Upper lobe of right lung (tissue), 1 donor: ENCODE measurements around the gene S100A11. TPM values are rescaled to one million over a fixed set of nuclear protein-coding genes. Genes with fewer than 3 reads are reported as not detected.

Experiments used
- ATAC-seq: fragments of 200-7000 bp; cut with Tn5 transposase; one replicate; pipeline ENCODE4 v1.9.1; 2020; ENCODE audit warnings: mild to moderate bottlenecking, moderate library complexity
- DNase-seq: peaks from one replicate; pipeline ENCODE4 v3.0.0-alpha.2; 2020
- H3K27ac ChIP-seq: fragments of 200-600 bp; one replicate; pipeline ENCODE4 v1.8.0; 2022
- H3K27me3 ChIP-seq: fragments of 200-600 bp; one replicate; pipeline ENCODE4 v1.8.0; 2022; ENCODE audit warnings: mild to moderate bottlenecking
- H3K36me3 ChIP-seq: fragments of 200-600 bp; one replicate; pipeline ENCODE4 v1.8.0; 2022
- H3K4me1 ChIP-seq: fragments of 200-600 bp; one replicate; pipeline ENCODE4 v1.8.0; 2022
- H3K4me3 ChIP-seq: fragments of 200-600 bp; one replicate; pipeline ENCODE4 v1.8.0; 2022; ENCODE audit warnings: mild to moderate bottlenecking
- H3K9me3 ChIP-seq: fragments of 200-600 bp; one replicate; pipeline ENCODE4 v1.8.0; 2022
- intact Hi-C: fragments of 100-400 bp; cut with DNase I; formaldehyde crosslinking; loops from one replicate; pipeline ENCODE4 v1.11.0; 2022
- total RNA-seq: library from RNA; stranded (reverse); fragmentation: NEBNext Ultra II Directional; extraction: Animal tissue kit (Norgen Biotek cat#: 25700); gene quantifications from one replicate; pipeline ENCODE4 v1.2.1, GENCODE V29; 2021
- TF ChIP-seq, protein P1 (sequence below): fragments of 200-600 bp; IDR thresholded peaks from one replicate; pipeline ENCODE4 v1.8.0; 2022; ENCODE audit warnings: antibody characterized with exemption
- donor health status: DM: no; HTN: yes; CAD: no; lungs with severe emphysema.

S100A11 gene
- total RNA-seq, 1 donor from 2014 or later, result 522 TPM

GRCh38 chr1:152071123-152071522 lies 34.3 kb upstream of the S100A11 start:
- Histone ChIP-seq H3K27ac (no peak overlapping the region), H3K27me3 (peaks cover 6% of the 10 kb centered on the region), H3K4me1 (no peaks in the 10 kb centered on the region), H3K9me3 (no peaks in the 10 kb centered on the region), H3K36me3 (no peaks in the 10 kb centered on the region), H3K4me3 (no peak overlapping the region)
- intact Hi-C loops, result no loop called here
- ATAC-seq, result no peak
- TF ChIP-seq, protein P1, sequence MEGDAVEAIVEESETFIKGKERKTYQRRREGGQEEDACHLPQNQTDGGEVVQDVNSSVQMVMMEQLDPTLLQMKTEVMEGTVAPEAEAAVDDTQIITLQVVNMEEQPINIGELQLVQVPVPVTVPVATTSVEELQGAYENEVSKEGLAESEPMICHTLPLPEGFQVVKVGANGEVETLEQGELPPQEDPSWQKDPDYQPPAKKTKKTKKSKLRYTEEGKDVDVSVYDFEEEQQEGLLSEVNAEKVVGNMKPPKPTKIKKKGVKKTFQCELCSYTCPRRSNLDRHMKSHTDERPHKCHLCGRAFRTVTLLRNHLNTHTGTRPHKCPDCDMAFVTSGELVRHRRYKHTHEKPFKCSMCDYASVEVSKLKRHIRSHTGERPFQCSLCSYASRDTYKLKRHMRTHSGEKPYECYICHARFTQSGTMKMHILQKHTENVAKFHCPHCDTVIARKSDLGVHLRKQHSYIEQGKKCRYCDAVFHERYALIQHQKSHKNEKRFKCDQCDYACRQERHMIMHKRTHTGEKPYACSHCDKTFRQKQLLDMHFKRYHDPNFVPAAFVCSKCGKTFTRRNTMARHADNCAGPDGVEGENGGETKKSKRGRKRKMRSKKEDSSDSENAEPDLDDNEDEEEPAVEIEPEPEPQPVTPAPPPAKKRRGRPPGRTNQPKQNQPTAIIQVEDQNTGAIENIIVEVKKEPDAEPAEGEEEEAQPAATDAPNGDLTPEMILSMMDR, result no peak
- DNase-seq, result no peak

GRCh38 chr1:152067929-152068328 lies 31.1 kb upstream of the S100A11 start:
- Histone ChIP-seq H3K4me3 (no peak overlapping the region), H3K27me3 (peaks cover 10% of the 10 kb centered on the region), H3K9me3 (no peaks in the 10 kb centered on the region), H3K27ac (no peak overlapping the region), H3K36me3 (no peaks in the 10 kb centered on the region), H3K4me1 (no peaks in the 10 kb centered on the region)
- intact Hi-C loops, result no loop called here
- ATAC-seq (no peak), DNase-seq (no peak)
- TF ChIP-seq, protein P1, result no peak

GRCh38 chr1:152067150-152067549 lies 30.3 kb upstream of the S100A11 start:
- TF ChIP-seq, protein P1, result no peak
- no peak for ATAC-seq
- DNase-seq, result no peak
- Histone ChIP-seq H3K4me3 (no peak overlapping the region), H3K27ac (no peak overlapping the region), H3K9me3 (no peaks in the 10 kb centered on the region), H3K36me3 (no peaks in the 10 kb centered on the region), H3K27me3 (peaks cover 10% of the 10 kb centered on the region), H3K4me1 (no peaks in the 10 kb centered on the region)
- intact Hi-C loops, result no loop called here

GRCh38 chr1:152061952-152062351 lies 25.1 kb upstream of the S100A11 start:
- no peaks in the 10 kb centered on the region for H3K36me3 ChIP-seq
- ATAC-seq, result no peak
- intact Hi-C loops, result no loop called here
- H3K27me3 ChIP-seq, result peaks cover 15% of the 10 kb centered on the region
- no peak overlapping the region for H3K4me3 ChIP-seq
- no peak overlapping the region for H3K27ac ChIP-seq
- H3K9me3 ChIP-seq, result no peaks in the 10 kb centered on the region
- no peaks in the 10 kb centered on the region for H3K4me1 ChIP-seq
- TF ChIP-seq, protein P1, result no peak
- no peak for DNase-seq

GRCh38 chr1:152053375-152053774 lies 16.6 kb upstream of the S100A11 start:
- H3K36me3 ChIP-seq, result no peaks in the 10 kb centered on the region
- peaks cover 34% of the 10 kb centered on the region for H3K27me3 ChIP-seq
- TF ChIP-seq, protein P1, result no peak
- peaks cover 6% of the 10 kb centered on the region for H3K4me1 ChIP-seq
- no peak overlapping the region for H3K4me3 ChIP-seq
- no peak overlapping the region for H3K27ac ChIP-seq
- ATAC-seq (no peak), DNase-seq (no peak)
- intact Hi-C loops, result loop anchor here (10.0 kb wide), 2 partner anchors 131 to 401 kb away; no protein-coding TSS in a partner anchor
- H3K9me3 ChIP-seq, result no peaks in the 10 kb centered on the region

DNA sequence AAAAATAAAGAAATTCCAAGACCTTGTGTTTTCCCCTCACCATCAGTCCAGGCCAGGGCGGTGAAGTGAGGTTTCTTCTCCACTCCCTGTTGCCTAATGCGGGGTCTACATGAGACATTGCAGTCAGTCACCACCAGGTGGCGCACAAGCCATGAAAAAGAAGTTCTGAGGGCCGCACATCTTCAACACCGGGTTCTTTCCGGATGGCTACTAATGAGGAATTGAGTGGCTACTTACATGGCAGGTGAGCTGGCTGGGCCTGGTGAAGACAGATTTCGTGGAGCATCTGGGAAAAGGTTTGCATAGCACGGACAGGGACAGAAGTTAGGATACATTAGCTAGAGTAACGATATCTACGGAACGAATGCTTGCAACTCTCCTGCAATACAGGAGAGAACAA lies 15.8 kb upstream of the S100A11 start:
- peak; percentile 90 for DNase-seq
- Histone ChIP-seq H3K27ac (no peak overlapping the region), H3K4me1 (peaks cover 14% of the 10 kb centered on the region), H3K4me3 (no peak overlapping the region), H3K36me3 (no peaks in the 10 kb centered on the region), H3K9me3 (no peaks in the 10 kb centered on the region), H3K27me3 (peaks cover 29% of the 10 kb centered on the region)
- TF ChIP-seq, protein P1, result peak; percentile 94
- intact Hi-C loops, result loop anchor here (10.0 kb wide), 2 partner anchors 132 to 402 kb away; no protein-coding TSS in a partner anchor
- peak; percentile 64 for ATAC-seq
